Lower leg skin (tissue), 4 donors: Measurements from ENCODE around the gene WDR1. TPM values are rescaled to one million over a fixed set of nuclear protein-coding genes. Genes with fewer than 3 reads are reported as not detected.
A peak's percentile ranks its signal among the peaks of the same experiment; 100 is the strongest.

Experiments used
- DNase-seq, 2 donors: peaks; one replicate each; pipeline ENCODE4 v3.0.0-alpha.2; 2019; ENCODE audit warnings: low spot score in 2 of 2
- H3K4me3 ChIP-seq: fragments of 200-600 bp; sonication (generic); 2 replicates; pipeline ENCODE4 v1.5.1; 2017; ENCODE audit warnings: mild to moderate bottlenecking, low read depth; ENCODE audit not compliant: poor library complexity, severe bottlenecking
- CTCF ChIP-seq, 3 donors: fragments of 450-650 bp; IDR thresholded peaks; one replicate each; pipeline ENCODE4 v1.5.1; 2016; ENCODE audit warnings: antibody characterized with exemption in 3 of 3, mild to moderate bottlenecking in 3 of 3, moderate library complexity in 2 of 3
- POLR2A ChIP-seq, 2 donors: fragments of 450-650 bp; IDR thresholded peaks; one replicate each; pipeline ENCODE4 v1.6.1; 2016 to 2017; ENCODE audit warnings: antibody characterized with exemption in 2 of 2, mild to moderate bottlenecking in 1 of 2, moderate library complexity in 1 of 2
- WGBS, 2 donors: methylation state at CpG; one replicate each; pipeline ENCODE4 v1.1.5; 2018; 5-methylcytosine and 5-hydroxymethylcytosine counted together
- intact Hi-C: fragments of 100-400 bp; cut with DNase I; formaldehyde crosslinking; loops from one replicate; pipeline ENCODE4 v1.15.0; 2023; ENCODE audit warnings: low total_unique reads
- total RNA-seq, 4 donors: library from RNA; depleted of rRNA; stranded (reverse); fragments of >200 nt; gene quantifications; one replicate each; pipeline ENCODE4 v1.1.0, GENCODE V29; 2016

The WDR1 gene
- total RNA-seq, 4 donors from 2014 or later: 83.2 to 163 (median 144) TPM

GRCh38 chr4:10119278-10119677 is 2.7 kb upstream of the WDR1 start:
- 80 to 90% methylated on average over 8 of the region's 8 CpGs for WGBS, 2 donors
- intact Hi-C loops: no loop called here
- DNase-seq: no peak
- TF ChIP-seq CTCF (IDR thresholded peaks at IDR 0.05): no peak
- no peak for TF ChIP-seq POLR2A (IDR thresholded peaks at IDR 0.05)
- H3K4me3 ChIP-seq: no peak overlapping the region

- intact Hi-C loops: no loop called here
- H3K4me3 ChIP-seq: no peak overlapping the region
- WGBS, 2 donors: 82 to 88% methylated on average over 21 of the region's 21 CpGs
- TF ChIP-seq CTCF (IDR thresholded peaks at IDR 0.05): no peak
- TF ChIP-seq POLR2A (IDR thresholded peaks at IDR 0.05): no peak
- no peak for DNase-seq
Observed at GRCh38 chr4:10118048-10119004, 1.7 kb upstream of the WDR1 start.

- TF ChIP-seq POLR2A (IDR thresholded peaks at IDR 0.05) (no peak), CTCF (IDR thresholded peaks at IDR 0.05) (no peak)
- 24 to 37% methylated on average over 17 of the region's 17 CpGs for WGBS, 2 donors
- intact Hi-C loops: no loop called here
- no peak for DNase-seq
- peak overlapping the region; percentile 16 for H3K4me3 ChIP-seq
Observed at GRCh38 chr4:10117359-10118047, 904 bp upstream of the WDR1 start.

GRCh38 chr4:10115797-10116568 is 616 bp downstream of the WDR1 start:
- H3K4me3 ChIP-seq: peak overlapping the region; percentile 54
- 3 to 4% methylated on average over 50 to 51 of the region's 70 CpGs for WGBS, 2 donors
- peak in 1 of 2 donors; percentile 93 for DNase-seq
- TF ChIP-seq POLR2A (IDR thresholded peaks at IDR 0.05) (no peak), CTCF (IDR thresholded peaks at IDR 0.05) (no peak)
- intact Hi-C loops: no loop called here

- TF ChIP-seq CTCF (IDR thresholded peaks at IDR 0.05): no peak
- no peak for TF ChIP-seq POLR2A (IDR thresholded peaks at IDR 0.05)
- intact Hi-C loops: no loop called here
- DNase-seq: no peak
- WGBS, 2 donors: 35 to 48% methylated on average over 15 of the region's 15 CpGs
- H3K4me3 ChIP-seq: peak overlapping the region; percentile 54
Observed at GRCh38 chr4:10115271-10115796, 1.3 kb downstream of the WDR1 start.
